Measurements from ENCODE around the gene C17orf58. TPM values are rescaled to one million over a fixed set of nuclear protein-coding genes. Genes with fewer than 3 reads are reported as not detected.

C17orf58 gene
- total and polyA plus RNA-seq, 4 donors, result 7.0 to 11.6 (median 11.1) TPM

GRCh38 chr17:67993153-67993997 is 2.9 kb downstream of the C17orf58 start:
- peak; percentile 85 to 96 (median 90) for DNase-seq
- 0% methylated on average over 63 to 144 of the region's 144 CpGs for WGBS, 2 donors

GRCh38 chr17:67992548-67993152 is 3.6 kb downstream of the C17orf58 start:
- Histone ChIP-seq H3K9me3 (ENCODE audit: control insufficient read depth in 4 of 4, insufficient read depth in 3 of 4, low read length in 3 of 4) (no peaks in the 10 kb centered on the region), H3K27me3 (ENCODE audit: control insufficient read depth in 3 of 3, insufficient read depth in 3 of 3, low read length in 2 of 3) (no peaks in the 10 kb centered on the region), H3K27ac (ENCODE audit: low read depth in 1 of 2, low read length in 1 of 2) (peak overlapping the region; percentile 90 to 95), H3K4me1 (ENCODE audit: control insufficient read depth in 5 of 5, insufficient read depth in 5 of 5, low read length in 5 of 5) (peaks cover 3 to 18% (median 4%) of the 10 kb centered on the region in 5 donors), H3K36me3 (ENCODE audit: control insufficient read depth in 4 of 4, insufficient read depth in 4 of 4, low read length in 4 of 4) (peaks cover 0 to 3% (median 0%) of the 10 kb centered on the region in 4 donors), H3K9ac (ENCODE audit: insufficient read depth in 1 of 2, low read length in 2 of 2) (peak overlapping the region; percentile 83 to 87), H3K4me3 (peak overlapping the region; percentile 58)
- peak in 1 of 3 donors; percentile 22 for DNase-seq
- no peak for ATAC-seq (ENCODE audit: insufficient read depth, low FRiP score)
- TF ChIP-seq, protein P1, sequence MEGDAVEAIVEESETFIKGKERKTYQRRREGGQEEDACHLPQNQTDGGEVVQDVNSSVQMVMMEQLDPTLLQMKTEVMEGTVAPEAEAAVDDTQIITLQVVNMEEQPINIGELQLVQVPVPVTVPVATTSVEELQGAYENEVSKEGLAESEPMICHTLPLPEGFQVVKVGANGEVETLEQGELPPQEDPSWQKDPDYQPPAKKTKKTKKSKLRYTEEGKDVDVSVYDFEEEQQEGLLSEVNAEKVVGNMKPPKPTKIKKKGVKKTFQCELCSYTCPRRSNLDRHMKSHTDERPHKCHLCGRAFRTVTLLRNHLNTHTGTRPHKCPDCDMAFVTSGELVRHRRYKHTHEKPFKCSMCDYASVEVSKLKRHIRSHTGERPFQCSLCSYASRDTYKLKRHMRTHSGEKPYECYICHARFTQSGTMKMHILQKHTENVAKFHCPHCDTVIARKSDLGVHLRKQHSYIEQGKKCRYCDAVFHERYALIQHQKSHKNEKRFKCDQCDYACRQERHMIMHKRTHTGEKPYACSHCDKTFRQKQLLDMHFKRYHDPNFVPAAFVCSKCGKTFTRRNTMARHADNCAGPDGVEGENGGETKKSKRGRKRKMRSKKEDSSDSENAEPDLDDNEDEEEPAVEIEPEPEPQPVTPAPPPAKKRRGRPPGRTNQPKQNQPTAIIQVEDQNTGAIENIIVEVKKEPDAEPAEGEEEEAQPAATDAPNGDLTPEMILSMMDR (IDR thresholded peaks at IDR 0.05; ENCODE audit: control extremely low read depth, extremely low read depth), result no peak
- WGBS, 2 donors, result 6 to 8% methylated on average over 18 of the region's 18 CpGs

More at GRCh38 chr17:67993153-67993997, 2.9 kb downstream of the C17orf58 start:
- Histone ChIP-seq H3K9ac (ENCODE audit: insufficient read depth in 1 of 2, low read length in 2 of 2) (peak overlapping the region; percentile 83 to 87), H3K9me3 (ENCODE audit: control insufficient read depth in 4 of 4, insufficient read depth in 3 of 4, low read length in 3 of 4) (no peaks in the 10 kb centered on the region), H3K27me3 (ENCODE audit: control insufficient read depth in 3 of 3, insufficient read depth in 3 of 3, low read length in 2 of 3) (no peaks in the 10 kb centered on the region), H3K4me1 (ENCODE audit: control insufficient read depth in 5 of 5, insufficient read depth in 5 of 5, low read length in 5 of 5) (peaks cover 3 to 18% (median 4%) of the 10 kb centered on the region in 5 donors), H3K27ac (ENCODE audit: low read depth in 1 of 2, low read length in 1 of 2) (peak overlapping the region; percentile 95 to 98), H3K36me3 (ENCODE audit: control insufficient read depth in 4 of 4, insufficient read depth in 4 of 4, low read length in 4 of 4) (peaks cover 0 to 3% (median 0%) of the 10 kb centered on the region in 4 donors), H3K4me3 (peak overlapping the region; percentile 75)
- ATAC-seq (ENCODE audit: insufficient read depth, low FRiP score), result peak; percentile 87
- TF ChIP-seq, protein P1 (IDR thresholded peaks at IDR 0.05; ENCODE audit: control extremely low read depth, extremely low read depth), result no peak

DNA sequence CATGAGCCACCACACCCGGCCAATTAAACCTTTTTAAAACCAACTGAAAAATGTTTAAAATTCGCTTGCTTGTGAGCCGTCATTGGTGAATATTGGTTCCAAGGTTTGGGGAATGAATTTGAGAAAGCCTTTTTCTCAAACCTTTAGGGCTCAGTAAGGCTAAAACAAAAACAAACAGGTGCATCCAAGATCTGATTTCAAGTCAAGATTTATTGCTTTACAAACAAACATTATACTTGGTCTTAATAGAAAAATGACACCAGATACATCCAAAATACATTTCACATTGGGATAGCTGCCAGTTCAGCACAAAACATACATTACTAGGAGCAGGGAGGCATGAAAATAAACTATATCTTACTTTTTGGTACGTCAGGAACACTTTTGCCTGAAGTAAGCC is 5.4 kb downstream of the C17orf58 start:
- no peak overlapping the region for H3K9ac ChIP-seq (ENCODE audit: insufficient read depth in 1 of 2, low read length in 2 of 2)
- no peaks in the 10 kb centered on the region for H3K27me3 ChIP-seq (ENCODE audit: control insufficient read depth in 3 of 3, insufficient read depth in 3 of 3, low read length in 2 of 3)
- no peak overlapping the region for H3K4me3 ChIP-seq
- DNase-seq, result no peak
- no peaks in the 10 kb centered on the region for H3K9me3 ChIP-seq (ENCODE audit: control insufficient read depth in 4 of 4, insufficient read depth in 3 of 4, low read length in 3 of 4)
- 96 to 97% methylated on average over 4 of the region's 4 CpGs for WGBS, 2 donors
- H3K27ac ChIP-seq (ENCODE audit: low read depth in 1 of 2, low read length in 1 of 2), result no peak overlapping the region
- no peak for ATAC-seq (ENCODE audit: insufficient read depth, low FRiP score)
- TF ChIP-seq, protein P1 (IDR thresholded peaks at IDR 0.05; ENCODE audit: control extremely low read depth, extremely low read depth), result no peak
- H3K4me1 ChIP-seq (ENCODE audit: control insufficient read depth in 5 of 5, insufficient read depth in 5 of 5, low read length in 5 of 5), result peaks cover 3 to 18% (median 4%) of the 10 kb centered on the region in 5 donors
- peaks cover 0 to 3% (median 0%) of the 10 kb centered on the region in 4 donors for H3K36me3 ChIP-seq (ENCODE audit: control insufficient read depth in 4 of 4, insufficient read depth in 4 of 4, low read length in 4 of 4)

Data from lung (tissue), 12 donors.